HG02852 (cell line): ENCODE measurements around the gene DPEP3.
"Not testable (repeated sequence)": the region's sequence is repeated elsewhere in the genome, so short reads cannot be mapped to it uniquely, and the experiment has no call there.

ENCODE experiments used
- ATAC-seq: cut with Tn5 transposase; IDR thresholded peaks from one replicate; pipeline ENCODE4 v1.9.1; 2021; ENCODE audit warnings: mild to moderate bottlenecking, moderate library complexity; ENCODE audit not compliant: unreplicated experiment

Gene DPEP3

GRCh38 chr16:67946128-67946569, 34.1 kb downstream of the DPEP3 start:
- ATAC-seq = no peak

- no peak for ATAC-seq
These were observed 34.8 kb downstream of the DPEP3 start for GRCh38 chr16:67945392-67945933.

- no peak for ATAC-seq
These were observed 35.5 kb downstream of the DPEP3 start for GRCh38 chr16:67944690-67945391.

DNA sequence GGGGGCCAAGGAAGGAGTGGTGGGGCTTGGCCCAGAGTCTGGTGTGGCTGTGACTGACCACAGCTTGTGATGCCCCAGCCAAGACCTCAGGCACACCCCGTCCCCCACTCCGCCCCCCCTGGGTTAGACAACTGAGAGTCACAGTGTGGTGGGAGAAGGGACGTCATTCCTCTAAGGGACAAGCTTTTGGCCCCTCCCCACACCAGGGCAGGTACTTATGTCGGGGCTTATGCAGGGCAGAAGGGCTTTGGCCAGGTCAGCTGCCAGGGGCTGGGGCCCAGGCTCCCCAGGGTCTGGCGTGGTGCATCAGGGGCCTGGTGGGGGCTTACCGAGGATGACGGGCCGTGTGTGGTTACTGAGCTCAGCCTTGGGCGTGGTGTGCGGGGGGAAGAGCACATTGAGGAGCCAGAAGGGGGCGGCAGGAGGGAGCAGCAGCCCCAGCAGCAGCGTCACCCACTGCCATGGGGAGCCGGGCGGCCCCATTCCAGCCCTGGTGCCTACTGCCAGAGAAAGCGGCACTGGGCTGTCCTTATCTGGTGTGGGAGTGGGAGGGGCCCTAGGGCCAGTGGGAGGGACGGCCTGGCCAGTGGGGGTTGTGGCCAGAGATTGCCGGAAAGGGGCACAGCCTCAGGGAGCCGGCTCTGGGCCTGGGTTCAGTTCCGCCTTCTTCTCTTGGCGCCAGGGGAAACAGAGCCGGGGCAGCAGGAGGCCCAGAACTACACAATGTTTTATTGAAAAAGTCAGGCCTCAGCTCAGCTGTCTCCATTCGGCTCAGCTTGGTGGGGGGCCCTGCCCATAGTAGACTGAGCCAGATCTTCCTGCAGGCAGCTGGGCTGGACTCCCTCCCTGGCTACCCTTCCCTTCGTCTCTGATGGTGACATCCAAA, 36.4 kb downstream of the DPEP3 start, which contains the start of gene LCAT:
Gene LCAT, minus strand, starts transcription at position 502 of the 886 bp plus-strand sequence. Its CDS starts 19 bp downstream, at position 483.
- no peak for ATAC-seq

DNA sequence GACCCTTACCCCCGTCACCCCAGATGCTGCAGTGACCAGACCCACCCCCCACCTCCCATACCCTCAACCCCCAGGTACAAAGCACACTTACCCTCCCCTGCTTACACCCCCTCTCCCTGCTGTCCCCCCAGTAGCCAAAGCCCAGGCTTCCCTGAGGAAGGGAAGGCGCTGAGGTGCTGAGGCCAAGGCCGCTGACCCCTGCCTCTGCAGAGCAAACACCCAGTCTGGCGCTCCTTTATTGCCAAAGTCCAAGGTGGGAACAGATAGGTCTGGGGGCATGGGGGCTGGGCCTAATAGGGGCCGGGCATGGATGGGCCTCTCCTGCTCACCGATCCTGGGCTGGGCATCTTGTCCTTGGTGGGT, 37.1 kb downstream of the DPEP3 start:
- no peak for ATAC-seq

GRCh38 chr16:67942510-67943255, 37.6 kb downstream of the DPEP3 start:
- ATAC-seq = no peak

GRCh38 chr16:67942200-67942509, 38.1 kb downstream of the DPEP3 start:
- ATAC-seq = peak; percentile 44

DNA sequence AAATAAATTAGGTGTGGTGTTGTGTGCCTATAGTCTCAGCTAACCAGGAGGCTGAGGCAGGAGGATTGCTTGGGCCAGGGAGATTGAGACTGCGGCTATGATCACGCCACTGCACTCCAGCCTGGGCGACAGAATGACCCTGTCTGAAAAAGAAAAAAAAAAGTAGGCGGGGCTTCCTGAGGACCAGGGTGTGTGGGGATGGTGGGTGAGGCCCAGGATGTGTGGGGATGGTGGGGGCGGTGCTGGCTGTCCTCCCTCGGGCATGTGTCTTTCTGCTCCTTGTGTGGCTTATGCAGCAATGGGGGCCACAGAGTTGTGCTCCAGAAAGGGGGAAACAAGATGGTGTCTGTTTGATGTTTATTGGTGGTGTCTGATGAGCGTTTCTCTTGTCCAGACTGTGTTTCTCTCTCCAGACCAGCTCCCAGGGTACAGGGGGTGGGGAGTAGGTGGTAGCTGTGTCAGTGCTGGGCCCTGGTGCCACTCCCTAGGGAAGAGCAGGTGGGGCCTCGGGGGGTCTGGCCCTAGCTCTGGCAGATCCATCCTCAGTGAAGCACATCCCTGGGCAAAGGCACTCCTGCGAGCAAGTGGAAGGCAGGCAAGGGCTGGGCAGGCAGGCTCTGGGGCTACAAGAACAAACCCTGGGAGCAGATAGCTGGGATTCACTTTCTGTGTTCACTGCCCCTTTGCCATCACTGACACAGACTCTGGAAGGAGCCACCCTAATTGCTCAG, 38.7 kb downstream of the DPEP3 start:
- ATAC-seq = no peak

- ATAC-seq = no peak
These were observed 39.7 kb downstream of the DPEP3 start for GRCh38 chr16:67940446-67941089.

GRCh38 chr16:67939507-67940445, 40.5 kb downstream of the DPEP3 start:
- ATAC-seq = no peak

GRCh38 chr16:67937713-67938112, 42.6 kb downstream of the DPEP3 start:
- ATAC-seq = not testable (repeated sequence)

DNA sequence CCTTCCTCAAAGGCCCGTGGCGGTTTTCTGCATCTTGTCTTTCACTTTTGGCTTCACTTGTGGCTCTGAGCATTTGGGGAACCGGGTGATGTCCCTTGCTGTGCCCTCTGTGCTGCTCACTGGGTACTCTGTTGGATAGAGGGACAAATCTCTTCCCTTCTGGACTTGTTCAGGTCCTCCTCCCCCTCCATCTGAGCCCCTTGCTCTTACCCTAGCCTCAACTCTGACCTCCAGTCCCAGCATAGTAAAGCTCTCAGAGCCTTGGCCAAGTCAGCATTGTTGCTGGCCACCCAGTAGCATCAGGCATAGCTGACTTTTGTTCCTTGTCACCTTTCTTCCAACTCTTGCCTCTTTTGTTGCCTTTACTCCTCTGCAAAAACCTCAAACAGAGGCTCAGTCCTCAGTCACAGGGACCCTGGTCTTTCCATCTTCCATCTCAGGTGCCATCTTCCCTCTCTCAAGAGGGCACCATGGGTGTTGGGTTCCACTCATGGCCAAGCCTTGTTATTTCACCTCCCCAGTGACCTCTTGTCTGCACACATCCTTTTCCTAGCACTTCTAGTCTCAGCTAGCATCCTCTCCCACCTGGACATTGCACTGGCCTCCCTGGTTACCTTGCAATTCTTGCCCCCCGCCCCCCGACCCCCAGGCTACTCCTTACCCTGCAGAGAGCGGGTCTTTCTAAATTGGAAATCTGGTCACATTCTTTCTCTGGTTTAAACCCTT, 43.3 kb downstream of the DPEP3 start:
- peak; percentile 48 for ATAC-seq

- peak; percentile 11 for ATAC-seq
These were observed 44.0 kb downstream of the DPEP3 start, which contains the start of gene PSMB10 for GRCh38 chr16:67936124-67936879. Gene PSMB10, minus strand, starts transcription at chr16:67936850. Its CDS starts 101 bp downstream, at chr16:67936749.

DNA sequence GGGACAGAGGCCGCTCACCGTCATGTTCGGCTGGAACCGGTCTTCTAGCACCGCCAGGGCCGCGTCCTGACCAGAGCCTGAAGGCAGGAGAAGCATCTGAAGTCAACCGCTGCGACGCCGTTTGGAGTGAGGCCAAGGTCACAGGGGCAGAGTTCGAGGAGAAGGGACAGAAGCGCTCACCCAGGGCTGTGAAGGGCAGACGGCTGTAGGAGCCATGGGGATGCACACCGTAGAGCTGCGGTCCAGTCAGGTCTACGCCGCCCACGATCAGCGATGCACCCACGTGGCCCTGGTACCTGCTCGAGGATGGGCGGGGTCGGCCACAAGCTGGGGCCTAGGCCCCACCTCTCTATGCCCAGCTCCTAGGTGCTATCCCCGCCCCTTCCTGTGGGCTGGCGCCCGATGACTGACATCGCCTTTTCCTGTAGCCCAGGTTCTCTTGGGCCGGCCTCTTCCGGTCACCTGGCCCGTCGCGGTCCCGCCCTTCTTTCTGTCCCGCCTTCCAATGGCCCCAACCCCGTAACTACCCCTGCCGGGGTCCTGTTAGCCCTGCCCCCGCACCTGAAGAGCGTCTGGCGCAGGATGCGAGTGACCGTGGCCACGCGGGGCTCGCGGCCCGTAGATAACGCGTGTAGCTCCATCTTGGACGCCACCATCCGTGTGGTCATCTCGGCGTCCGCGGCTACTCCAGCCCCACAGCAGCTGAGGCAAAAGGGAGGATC, 44.7 kb downstream of the DPEP3 start:
- ATAC-seq = peak; percentile 86

DNA sequence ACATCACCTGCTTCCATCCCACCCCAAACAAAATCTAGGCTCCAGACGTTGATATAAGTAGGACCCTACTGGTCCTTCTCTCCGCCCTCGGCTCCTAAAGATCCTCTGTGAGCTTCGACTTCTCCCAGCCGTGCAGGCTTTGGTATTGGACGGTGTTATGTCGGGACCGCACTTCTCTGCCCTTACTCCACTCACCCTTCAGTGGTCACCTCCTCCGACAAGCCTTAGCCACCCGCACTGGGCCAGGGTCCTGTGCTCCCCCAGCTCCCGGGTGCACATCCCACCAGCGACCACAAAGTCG, 45.2 kb downstream of the DPEP3 start:
- no peak for ATAC-seq

- no peak for ATAC-seq
These were observed 45.8 kb downstream of the DPEP3 start for GRCh38 chr16:67934306-67935100.
